Smooth muscle cell (in vitro differentiated cells): Measurements from ENCODE around the gene ATP9B. TPM values are rescaled to one million over a fixed set of nuclear protein-coding genes. Genes with fewer than 3 reads are reported as not detected.

Experiments
- DNase-seq: peaks from one replicate; lab custom pipeline; 2025; ENCODE audit not compliant: unreplicated experiment; lab: John Stamatoyannopoulos, UW
- H2AFZ ChIP-seq: fragments of 200-600 bp; sonication (generic); 2 replicates; pipeline ENCODE4 v1.6.0; 2016; ENCODE audit warnings: antibody characterized with exemption, low read depth, mild to moderate bottlenecking
- H3F3A ChIP-seq: fragments of 200-600 bp; sonication (generic); 2 replicates; pipeline ENCODE4 v1.6.0; 2017; ENCODE audit warnings: antibody characterized with exemption, low read depth
- H3K27ac ChIP-seq: fragments of 200-600 bp; sonication (generic); 2 replicates; pipeline ENCODE4 v1.5.1; 2016; ENCODE audit warnings: low read depth, mild to moderate bottlenecking
- H3K27me3 ChIP-seq: fragments of 200-600 bp; sonication (generic); 2 replicates; pipeline ENCODE4 v1.6.1; 2016; ENCODE audit warnings: low read depth, mild to moderate bottlenecking
- H3K36me3 ChIP-seq: fragments of 200-600 bp; sonication (generic); 2 replicates; pipeline ENCODE4 v1.5.1; 2016; ENCODE audit warnings: low read depth
- H3K4me1 ChIP-seq: fragments of 200-600 bp; sonication (generic); 2 replicates; pipeline ENCODE4 v1.5.1; 2016; ENCODE audit warnings: low read depth
- H3K4me2 ChIP-seq: fragments of 200-600 bp; sonication (generic); 2 replicates; pipeline ENCODE4 v1.6.0; 2016; ENCODE audit warnings: mild to moderate bottlenecking
- H3K4me3 ChIP-seq: fragments of 200-600 bp; sonication (generic); 2 replicates; pipeline ENCODE4 v1.5.1; 2016; ENCODE audit warnings: mild to moderate bottlenecking
- H3K79me2 ChIP-seq: fragments of 200-600 bp; sonication (generic); 2 replicates; pipeline ENCODE4 v1.6.0; 2016; ENCODE audit warnings: low read depth, mild to moderate bottlenecking
- H3K9ac ChIP-seq: fragments of 200-600 bp; sonication (generic); 2 replicates; pipeline ENCODE4 v1.6.0; 2016; ENCODE audit warnings: low read depth
- H3K9me3 ChIP-seq: fragments of 200-600 bp; sonication (generic); replicated peaks from 2 replicates; pipeline ENCODE4 v1.5.1; 2016; ENCODE audit warnings: low read depth
- H4K20me1 ChIP-seq: fragments of 200-600 bp; sonication (generic); 2 replicates; pipeline ENCODE4 v1.6.0; 2016; ENCODE audit warnings: low read depth
- WGBS: methylation state at CpG from one replicate; pipeline ENCODE4 v1.1.7; 2016; ENCODE audit warnings: low lambda C conversion rate; 5-methylcytosine and 5-hydroxymethylcytosine counted together
- polyA plus RNA-seq: library from polyadenylated mRNA; unstranded; fragments of >200 nt; fragmentation: Nextera tagmentation; extraction: Ambion mirVana; gene quantifications from 2 replicates; pipeline ENCODE4 v1.2.1, GENCODE V29; 2016
- total RNA-seq: library from RNA; depleted of rRNA; stranded (reverse); fragments of >200 nt; gene quantifications from 2 replicates; pipeline ENCODE4 v1.2.3, GENCODE V29; 2014
- TF ChIP-seq, protein P1 (sequence below): fragments of 200-600 bp; sonication (generic); IDR thresholded peaks from 2 replicates; pipeline ENCODE4 v1.5.1; 2017; ENCODE audit warnings: borderline replicate concordance, mild to moderate bottlenecking, antibody characterized with exemption; ENCODE audit not compliant: insufficient read depth, poor library complexity, severe bottlenecking

The ATP9B gene
- total and polyA plus RNA-seq, 2 experiments from 2014 or later, result 6.1 to 16.4 TPM

- Histone ChIP-seq H3K4me3 (no peak overlapping the region), H3K36me3 (no peaks in the 10 kb centered on the region), H3K4me2 (no peak overlapping the region), H3K9ac (no peak overlapping the region), H3K27me3 (no peaks in the 10 kb centered on the region), H3K9me3 (no peaks in the 10 kb centered on the region), H3K79me2 (no peaks in the 10 kb centered on the region), H3F3A (no peaks in the 10 kb centered on the region), H2AFZ (no peak overlapping the region), H4K20me1 (peaks cover 4% of the 10 kb centered on the region), H3K4me1 (no peaks in the 10 kb centered on the region), H3K27ac (no peak overlapping the region)
- TF ChIP-seq, protein P1, sequence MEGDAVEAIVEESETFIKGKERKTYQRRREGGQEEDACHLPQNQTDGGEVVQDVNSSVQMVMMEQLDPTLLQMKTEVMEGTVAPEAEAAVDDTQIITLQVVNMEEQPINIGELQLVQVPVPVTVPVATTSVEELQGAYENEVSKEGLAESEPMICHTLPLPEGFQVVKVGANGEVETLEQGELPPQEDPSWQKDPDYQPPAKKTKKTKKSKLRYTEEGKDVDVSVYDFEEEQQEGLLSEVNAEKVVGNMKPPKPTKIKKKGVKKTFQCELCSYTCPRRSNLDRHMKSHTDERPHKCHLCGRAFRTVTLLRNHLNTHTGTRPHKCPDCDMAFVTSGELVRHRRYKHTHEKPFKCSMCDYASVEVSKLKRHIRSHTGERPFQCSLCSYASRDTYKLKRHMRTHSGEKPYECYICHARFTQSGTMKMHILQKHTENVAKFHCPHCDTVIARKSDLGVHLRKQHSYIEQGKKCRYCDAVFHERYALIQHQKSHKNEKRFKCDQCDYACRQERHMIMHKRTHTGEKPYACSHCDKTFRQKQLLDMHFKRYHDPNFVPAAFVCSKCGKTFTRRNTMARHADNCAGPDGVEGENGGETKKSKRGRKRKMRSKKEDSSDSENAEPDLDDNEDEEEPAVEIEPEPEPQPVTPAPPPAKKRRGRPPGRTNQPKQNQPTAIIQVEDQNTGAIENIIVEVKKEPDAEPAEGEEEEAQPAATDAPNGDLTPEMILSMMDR, result no peak
- WGBS, result 94% methylated on average over 2 of the region's 2 CpGs
- DNase-seq, result no peak
Measured at GRCh38 chr18:79173742-79174141, 104.5 kb downstream of the ATP9B start.

- H3F3A ChIP-seq, result no peaks in the 10 kb centered on the region
- H3K36me3 ChIP-seq, result no peaks in the 10 kb centered on the region
- no peak for DNase-seq
- H3K9me3 ChIP-seq, result no peaks in the 10 kb centered on the region
- TF ChIP-seq, protein P1, result no peak
- no peak overlapping the region for H3K4me3 ChIP-seq
- no peak overlapping the region for H3K9ac ChIP-seq
- H3K27ac ChIP-seq, result no peak overlapping the region
- peaks cover 17% of the 10 kb centered on the region for H4K20me1 ChIP-seq
- H2AFZ ChIP-seq, result no peak overlapping the region
- no peaks in the 10 kb centered on the region for H3K27me3 ChIP-seq
- no peak overlapping the region for H3K4me2 ChIP-seq
- WGBS, result 63% methylated on average over 10 of the region's 10 CpGs
- H3K79me2 ChIP-seq, result peaks cover 7% of the 10 kb centered on the region
- no peaks in the 10 kb centered on the region for H3K4me1 ChIP-seq
Measured at GRCh38 chr18:79178113-79178531, 108.9 kb downstream of the ATP9B start.

DNA sequence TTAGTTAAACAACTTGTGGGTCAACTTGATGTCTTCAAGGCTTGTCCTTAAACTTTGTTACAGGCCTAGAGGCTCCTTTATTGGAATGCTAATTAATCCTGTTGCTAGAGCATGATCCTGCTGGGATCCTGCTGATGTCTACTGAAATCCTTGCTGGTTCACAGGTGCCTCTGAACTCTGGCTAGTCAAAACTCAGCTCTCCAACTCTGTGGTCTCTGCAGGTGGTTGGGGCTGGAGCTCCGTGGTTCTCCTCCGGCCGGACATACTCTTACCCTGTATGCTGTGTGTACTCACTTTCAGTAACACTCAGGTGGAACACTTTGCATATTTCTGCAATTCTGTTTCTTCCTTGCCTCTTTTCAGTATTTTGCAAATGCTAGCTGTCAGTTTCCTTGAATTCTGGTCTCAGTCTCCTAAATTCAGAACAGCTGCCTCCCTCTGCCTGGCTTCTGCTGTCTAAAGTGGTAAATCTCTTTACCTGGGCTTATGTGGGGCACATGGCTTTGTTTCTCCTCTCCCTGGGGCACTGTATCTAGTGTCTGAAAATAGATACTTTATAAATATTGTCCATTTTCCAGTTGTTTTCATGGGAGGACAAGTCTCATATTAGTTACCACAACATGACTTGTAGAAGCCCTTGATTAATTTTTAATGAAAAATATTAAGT, 113.0 kb downstream of the ATP9B start:
- Histone ChIP-seq H3K4me1 (no peaks in the 10 kb centered on the region), H3F3A (no peaks in the 10 kb centered on the region), H4K20me1 (peaks cover 19% of the 10 kb centered on the region), H3K36me3 (no peaks in the 10 kb centered on the region), H3K9ac (no peak overlapping the region), H3K4me3 (no peak overlapping the region), H3K27ac (no peak overlapping the region), H2AFZ (no peak overlapping the region), H3K9me3 (no peaks in the 10 kb centered on the region), H3K27me3 (no peaks in the 10 kb centered on the region), H3K79me2 (peaks cover 7% of the 10 kb centered on the region), H3K4me2 (no peak overlapping the region)
- TF ChIP-seq, protein P1, result no peak
- WGBS, result 73% methylated on average over 3 of the region's 3 CpGs
- DNase-seq, result no peak

- Histone ChIP-seq H3K36me3 (no peaks in the 10 kb centered on the region), H3K4me3 (no peak overlapping the region), H3K27ac (no peak overlapping the region), H3K4me2 (no peak overlapping the region), H3K9me3 (no peaks in the 10 kb centered on the region), H3F3A (no peaks in the 10 kb centered on the region), H2AFZ (no peak overlapping the region), H4K20me1 (peaks cover 12% of the 10 kb centered on the region), H3K4me1 (no peaks in the 10 kb centered on the region), H3K27me3 (no peaks in the 10 kb centered on the region), H3K9ac (no peak overlapping the region), H3K79me2 (no peaks in the 10 kb centered on the region)
- WGBS, result 95% methylated on average over 3 of the region's 3 CpGs
- DNase-seq, result no peak
- TF ChIP-seq, protein P1, result no peak
Measured at GRCh38 chr18:79185648-79186047, 116.5 kb downstream of the ATP9B start.
